Endothelial cell (in vitro differentiated cells): ENCODE results near the gene DGCR8. TPM values are rescaled to one million over a fixed set of nuclear protein-coding genes. Genes with fewer than 3 reads are reported as not detected.

Source experiments
- DNase-seq: peaks from one replicate; pipeline ENCODE4 v3.0.0; 2021; ENCODE audit warnings: low spot score
- H3K27ac Mint-ChIP-seq: one replicate; pipeline ENCODE4 v1.8.0; 2021; ENCODE audit warnings: mixed read lengths, inconsistent platforms; ENCODE audit not compliant: unreplicated experiment
- H3K27me3 Mint-ChIP-seq: one replicate; pipeline ENCODE4 v1.8.0; 2021; ENCODE audit warnings: mild to moderate bottlenecking, moderate library complexity, mixed read lengths, inconsistent platforms; ENCODE audit not compliant: unreplicated experiment
- H3K36me3 Mint-ChIP-seq: one replicate; pipeline ENCODE4 v1.8.0; 2021; ENCODE audit warnings: mild to moderate bottlenecking, low read depth, mixed read lengths, inconsistent platforms; ENCODE audit not compliant: unreplicated experiment
- H3K4me1 Mint-ChIP-seq: one replicate; pipeline ENCODE4 v1.8.0; 2021; ENCODE audit warnings: mild to moderate bottlenecking, mixed read lengths, inconsistent platforms; ENCODE audit not compliant: unreplicated experiment
- H3K4me3 Mint-ChIP-seq: one replicate; pipeline ENCODE4 v1.8.0; 2021; ENCODE audit warnings: mild to moderate bottlenecking, mixed read lengths, inconsistent platforms; ENCODE audit not compliant: unreplicated experiment
- H3K9me3 Mint-ChIP-seq: one replicate; pipeline ENCODE4 v1.8.0; 2021; ENCODE audit warnings: mixed read lengths, inconsistent platforms; ENCODE audit not compliant: unreplicated experiment
- total RNA-seq: library from RNA; stranded (reverse); fragmentation: NEBNext Ultra II Directional; extraction: Animal tissue kit (Norgen Biotek cat#: 25700); gene quantifications from one replicate; pipeline ENCODE4 v1.2.1, GENCODE V29; 2021; ENCODE audit not compliant: unreplicated experiment
- TF ChIP-seq, protein P1 (sequence below): fragments of 200-600 bp; sonication (generic); IDR thresholded peaks from one replicate; pipeline ENCODE4 v1.5.0; 2021; ENCODE audit warnings: antibody characterized with exemption; ENCODE audit not compliant: unreplicated experiment

Gene DGCR8
- total RNA-seq, 1 donor from 2014 or later: 46.6 TPM

DNA sequence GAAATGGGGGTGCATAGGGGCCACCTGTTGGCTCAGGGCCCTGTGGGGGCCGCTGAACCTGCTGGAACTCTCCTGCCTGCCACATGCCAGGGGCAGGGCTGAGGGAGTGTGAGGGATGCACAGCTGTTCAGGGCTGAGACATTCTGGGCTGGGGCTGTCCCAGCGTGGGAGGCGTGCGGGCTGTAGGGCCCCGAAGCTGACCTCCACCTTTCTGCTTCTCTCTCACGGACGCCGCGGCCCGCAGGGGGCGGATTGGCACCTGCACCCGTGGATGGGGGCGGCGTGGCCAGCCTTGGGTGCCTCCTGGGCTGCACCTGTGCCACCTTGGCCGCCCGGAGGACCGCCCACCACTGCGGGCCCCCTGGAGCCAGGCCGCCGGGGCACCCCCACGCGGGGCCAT lies 66.7 kb downstream of the DGCR8 start:
- Mint-ChIP-seq H3K36me3 (no peaks in the 10 kb centered on the region), H3K4me1 (no peaks in the 10 kb centered on the region), H3K9me3 (no peaks in the 10 kb centered on the region), H3K27me3 (peaks cover 2% of the 10 kb centered on the region), H3K4me3 (no peak overlapping the region), H3K27ac (no peak overlapping the region)
- no peak for DNase-seq
- TF ChIP-seq, protein P1, sequence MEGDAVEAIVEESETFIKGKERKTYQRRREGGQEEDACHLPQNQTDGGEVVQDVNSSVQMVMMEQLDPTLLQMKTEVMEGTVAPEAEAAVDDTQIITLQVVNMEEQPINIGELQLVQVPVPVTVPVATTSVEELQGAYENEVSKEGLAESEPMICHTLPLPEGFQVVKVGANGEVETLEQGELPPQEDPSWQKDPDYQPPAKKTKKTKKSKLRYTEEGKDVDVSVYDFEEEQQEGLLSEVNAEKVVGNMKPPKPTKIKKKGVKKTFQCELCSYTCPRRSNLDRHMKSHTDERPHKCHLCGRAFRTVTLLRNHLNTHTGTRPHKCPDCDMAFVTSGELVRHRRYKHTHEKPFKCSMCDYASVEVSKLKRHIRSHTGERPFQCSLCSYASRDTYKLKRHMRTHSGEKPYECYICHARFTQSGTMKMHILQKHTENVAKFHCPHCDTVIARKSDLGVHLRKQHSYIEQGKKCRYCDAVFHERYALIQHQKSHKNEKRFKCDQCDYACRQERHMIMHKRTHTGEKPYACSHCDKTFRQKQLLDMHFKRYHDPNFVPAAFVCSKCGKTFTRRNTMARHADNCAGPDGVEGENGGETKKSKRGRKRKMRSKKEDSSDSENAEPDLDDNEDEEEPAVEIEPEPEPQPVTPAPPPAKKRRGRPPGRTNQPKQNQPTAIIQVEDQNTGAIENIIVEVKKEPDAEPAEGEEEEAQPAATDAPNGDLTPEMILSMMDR: no peak

DNA sequence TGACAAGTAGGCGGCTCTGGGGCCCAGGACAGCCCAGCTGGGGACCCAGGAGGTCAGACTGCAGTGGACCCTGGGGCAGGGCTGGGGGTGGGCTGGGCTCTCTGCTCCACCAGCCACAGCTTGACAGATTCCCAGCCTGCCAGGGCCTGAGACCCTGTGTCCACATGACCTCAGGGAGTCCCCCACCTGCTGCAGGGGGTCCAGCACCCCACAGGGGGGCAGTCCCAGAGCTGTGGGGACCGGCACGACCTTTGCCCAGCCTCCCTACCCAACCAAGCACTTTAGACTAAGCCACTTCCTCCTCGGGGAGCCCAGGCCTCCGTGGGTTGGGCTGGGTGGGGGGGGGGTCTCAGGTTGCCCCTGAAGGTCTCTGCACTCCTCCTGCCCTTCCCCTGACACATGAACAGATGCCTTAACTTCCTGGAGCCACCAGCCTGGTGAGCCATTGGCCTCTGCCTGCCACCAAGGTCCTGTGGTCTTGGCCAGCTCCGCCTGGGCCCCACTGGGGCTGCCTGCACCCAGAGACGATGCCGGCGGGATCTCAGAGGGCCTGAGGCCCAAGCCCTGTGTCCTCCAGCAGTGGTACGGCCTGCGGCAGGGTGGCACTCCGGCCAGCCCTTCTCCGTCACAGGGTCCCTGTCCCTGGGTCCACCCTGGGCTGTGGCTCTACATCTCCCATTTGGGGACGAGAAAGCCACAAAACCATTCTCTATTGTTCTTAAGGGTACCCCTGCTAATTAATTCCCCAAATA lies 67.4 kb downstream of the DGCR8 start:
- TF ChIP-seq, protein P1: no peak
- Mint-ChIP-seq H3K27ac (no peak overlapping the region), H3K4me1 (no peaks in the 10 kb centered on the region), H3K27me3 (peaks cover 5% of the 10 kb centered on the region), H3K4me3 (no peak overlapping the region), H3K9me3 (no peaks in the 10 kb centered on the region), H3K36me3 (no peaks in the 10 kb centered on the region)
- DNase-seq: no peak

DNA sequence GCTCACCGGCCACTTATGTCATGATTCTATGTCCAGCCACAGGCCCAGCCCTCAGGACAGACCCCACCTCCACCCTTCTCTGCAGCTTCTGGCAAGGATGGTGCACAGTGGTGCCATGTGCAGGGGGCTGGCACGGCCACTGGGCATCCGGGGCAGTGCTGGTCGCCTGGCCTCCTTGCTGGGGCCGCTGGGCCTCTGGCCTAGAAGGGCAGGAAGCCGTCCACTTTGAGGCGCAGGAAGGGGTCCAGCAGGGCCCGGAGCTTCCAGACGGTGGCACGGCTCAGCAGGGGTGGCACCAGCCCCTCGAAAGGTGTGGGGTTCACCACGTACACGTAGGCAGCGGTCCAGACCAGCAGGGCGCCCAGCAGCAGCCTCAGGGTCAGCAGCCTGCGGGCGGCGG lies 68.4 kb downstream of the DGCR8 start:
- Mint-ChIP-seq H3K4me1 (no peaks in the 10 kb centered on the region), H3K9me3 (no peaks in the 10 kb centered on the region), H3K27me3 (peaks cover 5% of the 10 kb centered on the region), H3K27ac (no peak overlapping the region), H3K4me3 (no peak overlapping the region), H3K36me3 (no peaks in the 10 kb centered on the region)
- DNase-seq: no peak
- TF ChIP-seq, protein P1: no peak

DNA sequence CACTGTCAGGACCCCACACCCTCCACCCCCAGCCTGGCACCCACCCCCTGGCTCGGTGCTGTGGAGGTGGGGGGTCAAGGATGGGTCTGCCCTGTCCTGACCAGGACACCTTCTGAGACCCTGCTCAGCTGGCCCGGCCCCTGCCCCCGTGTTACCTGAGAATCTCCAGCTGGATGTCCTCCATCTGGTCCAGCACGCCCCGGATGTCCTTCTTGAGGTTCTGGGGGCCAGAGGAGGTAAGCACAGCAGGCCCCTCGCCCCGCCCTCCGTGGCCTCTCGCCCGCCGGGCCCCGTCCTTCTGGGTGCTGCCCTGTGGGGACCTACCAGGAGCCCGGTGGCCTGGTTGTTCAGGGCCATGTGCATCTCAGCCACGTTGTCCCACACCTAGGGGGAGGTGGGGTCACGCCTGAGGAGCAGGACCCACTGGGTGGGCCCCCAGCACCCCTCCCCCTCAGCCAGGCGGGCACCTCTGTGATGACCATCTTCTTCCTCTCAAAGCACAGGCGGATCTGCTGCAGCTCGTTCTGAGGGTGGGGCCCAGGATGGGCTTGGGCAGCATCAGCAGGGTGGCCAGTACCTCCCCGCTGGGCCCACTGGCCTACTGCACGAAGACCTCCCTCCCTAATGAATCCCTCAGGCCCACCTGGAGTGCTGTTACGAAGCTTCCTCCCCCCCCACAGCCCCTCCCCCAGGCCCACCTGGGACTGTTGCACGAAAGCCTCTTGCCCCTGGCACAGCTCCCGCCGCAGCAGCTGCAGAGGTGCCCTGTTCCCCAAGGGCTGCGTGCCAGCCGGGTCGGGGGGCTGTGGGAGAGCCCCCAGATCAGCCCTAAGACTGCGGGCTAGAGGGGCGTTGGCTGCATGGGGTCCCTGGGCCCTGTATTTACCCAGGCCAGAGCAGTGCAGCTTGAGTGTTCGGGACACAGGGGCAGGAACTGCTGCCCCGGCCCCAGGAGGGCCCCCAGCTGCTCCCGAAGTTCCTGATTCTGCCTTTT lies 69.5 kb downstream of the DGCR8 start:
- Mint-ChIP-seq H3K27ac (no peak overlapping the region), H3K4me1 (no peaks in the 10 kb centered on the region), H3K36me3 (no peaks in the 10 kb centered on the region), H3K4me3 (no peak overlapping the region), H3K27me3 (peaks cover 7% of the 10 kb centered on the region), H3K9me3 (no peaks in the 10 kb centered on the region)
- TF ChIP-seq, protein P1: no peak
- DNase-seq: no peak
